ENCODE measurements around the gene TBC1D5. TPM values are rescaled to one million over a fixed set of nuclear protein-coding genes. Genes with fewer than 3 reads are reported as not detected.
A peak's percentile ranks its signal among the peaks of the same experiment; 100 is the strongest.

The TBC1D5 gene
- total and polyA plus RNA-seq, 10 donors, result 6.4 to 140 (median 97.1) TPM

DNA sequence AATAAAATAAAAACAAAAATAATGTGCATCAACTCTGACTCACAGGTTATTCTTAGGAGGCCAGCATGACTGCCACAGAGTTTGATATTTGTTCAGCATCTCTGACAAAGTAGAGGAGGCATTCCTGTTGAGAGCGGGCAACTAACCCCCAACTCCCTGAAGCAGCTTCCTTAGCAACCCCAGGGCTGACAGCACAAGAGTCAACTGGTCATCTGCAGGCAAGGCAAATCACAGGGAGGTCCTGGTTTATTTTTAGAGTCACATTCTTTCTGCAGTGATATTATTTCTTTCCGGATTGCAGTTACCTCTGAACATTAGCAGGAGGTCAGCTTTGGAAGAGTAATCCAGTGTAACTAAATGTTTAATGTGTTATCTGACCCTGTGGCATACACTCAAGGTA lies 584.7 kb downstream of the TBC1D5 start:
- 88 to 93% (median 90%) methylated on average over 2 of the region's 2 CpGs for WGBS, 5 donors
- Histone ChIP-seq H3K27ac (no peak overlapping the region), H3K36me3 (peaks cover 0 to 100% (median 81%) of the 10 kb centered on the region in 6 donors), H3K4me3 (no peak overlapping the region), H3K27me3 (replicated peaks in 1 of 7) (no peaks in the 10 kb centered on the region), H3K4me1 (peaks cover 0 to 1% (median 0%) of the 10 kb centered on the region in 6 donors), H3K9me3 (peaks cover 0 to 26% (median 20%) of the 10 kb centered on the region in 8 donors)
- intact Hi-C loops (cut with DNase I; ENCODE audit: low total_unique reads), result no loop called here
- DNase-seq, result no peak
- no peak for TF ChIP-seq POLR2AphosphoS5 (IDR thresholded peaks at IDR 0.05)
- TF ChIP-seq POLR2A (IDR thresholded peaks at IDR 0.05), result no peak
- TF ChIP-seq, protein P1, sequence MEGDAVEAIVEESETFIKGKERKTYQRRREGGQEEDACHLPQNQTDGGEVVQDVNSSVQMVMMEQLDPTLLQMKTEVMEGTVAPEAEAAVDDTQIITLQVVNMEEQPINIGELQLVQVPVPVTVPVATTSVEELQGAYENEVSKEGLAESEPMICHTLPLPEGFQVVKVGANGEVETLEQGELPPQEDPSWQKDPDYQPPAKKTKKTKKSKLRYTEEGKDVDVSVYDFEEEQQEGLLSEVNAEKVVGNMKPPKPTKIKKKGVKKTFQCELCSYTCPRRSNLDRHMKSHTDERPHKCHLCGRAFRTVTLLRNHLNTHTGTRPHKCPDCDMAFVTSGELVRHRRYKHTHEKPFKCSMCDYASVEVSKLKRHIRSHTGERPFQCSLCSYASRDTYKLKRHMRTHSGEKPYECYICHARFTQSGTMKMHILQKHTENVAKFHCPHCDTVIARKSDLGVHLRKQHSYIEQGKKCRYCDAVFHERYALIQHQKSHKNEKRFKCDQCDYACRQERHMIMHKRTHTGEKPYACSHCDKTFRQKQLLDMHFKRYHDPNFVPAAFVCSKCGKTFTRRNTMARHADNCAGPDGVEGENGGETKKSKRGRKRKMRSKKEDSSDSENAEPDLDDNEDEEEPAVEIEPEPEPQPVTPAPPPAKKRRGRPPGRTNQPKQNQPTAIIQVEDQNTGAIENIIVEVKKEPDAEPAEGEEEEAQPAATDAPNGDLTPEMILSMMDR (IDR thresholded peaks at IDR 0.05 in 8 of 11, conservative IDR thresholded peaks at IDR 0.05 in 3 of 11), result no peak

- peaks cover 0 to 100% (median 80%) of the 10 kb centered on the region in 6 donors for H3K36me3 ChIP-seq
- H3K4me3 ChIP-seq, result no peak overlapping the region
- intact Hi-C loops (cut with DNase I; ENCODE audit: low total_unique reads), result no loop called here
- no peaks in the 10 kb centered on the region for H3K27me3 ChIP-seq (replicated peaks in 1 of 7)
- DNase-seq, result no peak
- TF ChIP-seq POLR2AphosphoS5 (IDR thresholded peaks at IDR 0.05), result no peak
- TF ChIP-seq, protein P1 (IDR thresholded peaks at IDR 0.05 in 8 of 11, conservative IDR thresholded peaks at IDR 0.05 in 3 of 11), result no peak
- TF ChIP-seq POLR2A (IDR thresholded peaks at IDR 0.05), result no peak
- 97 to 99% (median 98%) methylated on average over 10 of the region's 10 CpGs for WGBS, 5 donors
- H3K27ac ChIP-seq, result no peak overlapping the region
- H3K4me1 ChIP-seq, result peaks cover 0 to 10% (median 2%) of the 10 kb centered on the region in 6 donors
- peaks cover 0 to 33% (median 24%) of the 10 kb centered on the region in 8 donors for H3K9me3 ChIP-seq
Observed at GRCh38 chr3:17156864-17157263, 585.6 kb downstream of the TBC1D5 start.

DNA sequence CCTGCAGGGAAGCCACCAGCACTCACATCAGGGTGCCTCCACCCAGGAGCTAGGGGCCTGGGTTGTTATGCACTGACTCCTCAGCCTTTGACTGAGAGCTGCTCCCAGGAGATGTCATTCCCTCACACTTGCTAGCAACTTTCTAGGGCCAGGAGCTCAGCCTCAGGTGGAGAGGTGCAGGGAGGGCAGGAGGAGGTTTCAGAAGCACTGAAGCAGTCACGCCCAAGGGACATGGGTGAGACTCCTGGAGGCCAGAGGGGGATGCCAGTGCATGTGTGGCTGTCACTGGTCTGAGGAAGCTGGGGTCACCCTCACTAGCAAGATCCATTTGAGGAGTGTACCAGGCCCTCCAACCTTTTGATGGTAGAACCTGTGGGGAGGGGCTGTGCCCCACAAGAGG lies 586.5 kb downstream of the TBC1D5 start:
- TF ChIP-seq POLR2AphosphoS5 (IDR thresholded peaks at IDR 0.05), result no peak
- TF ChIP-seq POLR2A (IDR thresholded peaks at IDR 0.05), result no peak
- TF ChIP-seq, protein P1 (IDR thresholded peaks at IDR 0.05 in 8 of 11, conservative IDR thresholded peaks at IDR 0.05 in 3 of 11), result no peak
- Histone ChIP-seq H3K27ac (no peak overlapping the region), H3K4me3 (no peak overlapping the region), H3K27me3 (replicated peaks in 1 of 7) (no peaks in the 10 kb centered on the region), H3K36me3 (peaks cover 0 to 97% (median 78%) of the 10 kb centered on the region in 6 donors), H3K9me3 (peaks cover 0 to 42% (median 28%) of the 10 kb centered on the region in 8 donors), H3K4me1 (peaks cover 0 to 10% (median 2%) of the 10 kb centered on the region in 6 donors)
- intact Hi-C loops (cut with DNase I; ENCODE audit: low total_unique reads), result no loop called here
- 84 to 96% (median 88%) methylated on average over 1 of the region's 1 CpG for WGBS, 5 donors
- DNase-seq, result no peak

DNA sequence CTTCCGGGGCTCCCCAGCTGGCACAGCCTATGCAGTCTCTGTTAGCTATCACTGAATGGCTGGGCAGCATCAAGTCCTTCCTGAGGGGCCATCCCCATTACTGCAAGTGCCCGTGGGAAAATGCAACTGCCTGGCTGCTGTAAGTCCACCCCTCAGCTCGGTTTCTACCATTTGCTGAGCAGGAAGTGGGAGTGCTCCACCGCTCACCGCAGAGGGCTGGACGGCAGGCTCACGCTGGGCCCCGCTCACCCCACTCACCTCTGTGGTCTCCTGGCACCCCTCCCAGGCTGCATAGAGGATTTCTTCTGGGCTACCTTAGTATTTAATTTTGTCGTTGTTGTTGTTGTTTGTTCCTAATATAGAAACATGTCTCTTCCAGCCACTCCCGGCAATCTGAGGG lies 587.5 kb downstream of the TBC1D5 start:
- peaks cover 0 to 47% (median 29%) of the 10 kb centered on the region in 8 donors for H3K9me3 ChIP-seq
- peaks cover 0 to 10% (median 2%) of the 10 kb centered on the region in 6 donors for H3K4me1 ChIP-seq
- H3K27ac ChIP-seq, result no peak overlapping the region
- WGBS, 5 donors, result 85 to 95% (median 87%) methylated on average over 10 of the region's 10 CpGs
- no peak overlapping the region for H3K4me3 ChIP-seq
- no peaks in the 10 kb centered on the region for H3K27me3 ChIP-seq (replicated peaks in 1 of 7)
- peaks cover 0 to 86% (median 69%) of the 10 kb centered on the region in 6 donors for H3K36me3 ChIP-seq
- DNase-seq, result no peak
- intact Hi-C loops (cut with DNase I; ENCODE audit: low total_unique reads), result no loop called here
- TF ChIP-seq POLR2AphosphoS5 (IDR thresholded peaks at IDR 0.05) (peak in 1 of 3 donors; percentile 34), POLR2A (IDR thresholded peaks at IDR 0.05) (no peak)
- TF ChIP-seq, protein P1 (IDR thresholded peaks at IDR 0.05 in 8 of 11, conservative IDR thresholded peaks at IDR 0.05 in 3 of 11), result no peak
